ENCODE results near the gene TNFSF4. TPM values are rescaled to one million over a fixed set of nuclear protein-coding genes. Genes with fewer than 3 reads are reported as not detected.

TNFSF4 gene
- total RNA-seq, 4 donors from 2014 or later = 1.1 to 2.5 (median 1.5) TPM; not detected in 1

DNA sequence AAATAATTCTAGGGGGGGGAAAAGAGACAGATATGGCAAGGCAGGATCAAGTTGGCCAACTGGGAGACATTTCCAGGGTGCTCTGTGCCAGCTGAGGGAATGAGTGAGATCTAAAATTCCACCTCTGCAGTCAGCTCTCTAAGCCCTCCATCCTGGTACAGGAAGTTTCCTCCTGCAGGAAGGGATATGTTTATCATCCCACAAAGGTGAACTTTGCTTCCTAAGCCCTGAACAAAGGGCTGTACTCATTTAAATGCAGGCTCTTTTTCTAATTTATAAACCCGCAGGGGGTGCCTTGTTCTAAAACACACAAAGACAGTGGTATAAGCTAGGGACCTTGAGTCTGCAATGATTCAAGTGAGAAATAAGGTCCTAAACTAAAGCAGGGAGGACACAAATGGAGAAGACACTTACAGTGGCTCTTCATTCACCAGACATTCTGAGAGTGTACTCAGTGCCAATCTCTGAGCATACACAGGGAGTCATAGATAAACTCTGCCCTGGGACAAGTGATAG is 3.6 kb upstream of the TNFSF4 start:
- Histone ChIP-seq H3K27me3 (no peaks in the 10 kb centered on the region), H3K4me1 (no peaks in the 10 kb centered on the region), H3K4me3 (no peak overlapping the region), H3K27ac (no peak overlapping the region), H3K36me3 (no peaks in the 10 kb centered on the region), H3K9me3 (no peaks in the 10 kb centered on the region)
- intact Hi-C loops (cut with DNase I; ENCODE audit: low total_unique reads) = no loop called here
- TF ChIP-seq, protein P1, sequence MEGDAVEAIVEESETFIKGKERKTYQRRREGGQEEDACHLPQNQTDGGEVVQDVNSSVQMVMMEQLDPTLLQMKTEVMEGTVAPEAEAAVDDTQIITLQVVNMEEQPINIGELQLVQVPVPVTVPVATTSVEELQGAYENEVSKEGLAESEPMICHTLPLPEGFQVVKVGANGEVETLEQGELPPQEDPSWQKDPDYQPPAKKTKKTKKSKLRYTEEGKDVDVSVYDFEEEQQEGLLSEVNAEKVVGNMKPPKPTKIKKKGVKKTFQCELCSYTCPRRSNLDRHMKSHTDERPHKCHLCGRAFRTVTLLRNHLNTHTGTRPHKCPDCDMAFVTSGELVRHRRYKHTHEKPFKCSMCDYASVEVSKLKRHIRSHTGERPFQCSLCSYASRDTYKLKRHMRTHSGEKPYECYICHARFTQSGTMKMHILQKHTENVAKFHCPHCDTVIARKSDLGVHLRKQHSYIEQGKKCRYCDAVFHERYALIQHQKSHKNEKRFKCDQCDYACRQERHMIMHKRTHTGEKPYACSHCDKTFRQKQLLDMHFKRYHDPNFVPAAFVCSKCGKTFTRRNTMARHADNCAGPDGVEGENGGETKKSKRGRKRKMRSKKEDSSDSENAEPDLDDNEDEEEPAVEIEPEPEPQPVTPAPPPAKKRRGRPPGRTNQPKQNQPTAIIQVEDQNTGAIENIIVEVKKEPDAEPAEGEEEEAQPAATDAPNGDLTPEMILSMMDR (IDR thresholded peaks at IDR 0.05) = no peak
- TF ChIP-seq POLR2A (IDR thresholded peaks at IDR 0.05) = no peak
- no peak for DNase-seq

DNA sequence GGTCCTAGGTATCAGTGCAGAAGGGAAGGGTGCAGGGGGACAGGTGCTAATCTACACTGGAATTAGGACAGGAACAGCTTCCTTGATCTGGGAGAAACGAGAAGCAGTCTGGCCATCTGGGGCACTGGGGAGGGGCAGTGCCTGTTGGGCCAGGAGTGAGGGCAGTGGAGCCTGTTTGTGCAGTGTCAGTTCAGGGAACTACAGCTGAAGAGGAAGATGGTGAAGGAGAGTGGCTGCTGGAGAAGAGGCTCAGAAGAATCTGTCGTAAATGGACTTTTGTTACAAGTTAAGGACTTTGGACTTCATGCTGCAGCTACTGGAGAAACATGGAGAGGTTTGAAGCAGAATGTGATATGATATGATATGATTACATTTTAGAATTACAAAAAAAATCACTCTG is 3.2 kb upstream of the TNFSF4 start:
- Histone ChIP-seq H3K36me3 (no peaks in the 10 kb centered on the region), H3K4me1 (no peaks in the 10 kb centered on the region), H3K9me3 (no peaks in the 10 kb centered on the region), H3K27me3 (no peaks in the 10 kb centered on the region), H3K27ac (no peak overlapping the region), H3K4me3 (no peak overlapping the region)
- intact Hi-C loops (cut with DNase I; ENCODE audit: low total_unique reads) = no loop called here
- no peak for TF ChIP-seq POLR2A (IDR thresholded peaks at IDR 0.05)
- TF ChIP-seq, protein P1 (IDR thresholded peaks at IDR 0.05) = no peak
- no peak for DNase-seq

DNA sequence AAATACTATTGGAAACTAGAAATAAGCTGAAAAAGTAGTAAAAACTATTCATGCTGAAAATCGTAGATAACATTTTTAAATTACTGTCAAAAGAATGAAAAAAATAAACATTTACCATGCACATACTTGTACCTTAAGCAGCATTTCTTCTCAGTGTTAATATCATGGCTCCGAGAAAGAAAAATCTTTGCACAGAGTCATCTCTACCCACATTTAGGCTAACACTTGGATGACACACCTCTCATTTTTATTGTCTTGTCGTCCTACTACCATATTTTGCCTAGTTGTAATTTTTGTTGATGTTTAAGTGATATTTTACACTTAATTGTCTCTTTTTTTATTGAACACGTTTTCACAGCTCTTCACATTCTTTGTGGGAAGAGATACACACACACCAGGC is 1.7 kb upstream of the TNFSF4 start:
- intact Hi-C loops (cut with DNase I; ENCODE audit: low total_unique reads) = no loop called here
- Histone ChIP-seq H3K27me3 (no peaks in the 10 kb centered on the region), H3K4me1 (no peaks in the 10 kb centered on the region), H3K36me3 (no peaks in the 10 kb centered on the region), H3K4me3 (no peak overlapping the region), H3K9me3 (no peaks in the 10 kb centered on the region), H3K27ac (no peak overlapping the region)
- DNase-seq = no peak
- TF ChIP-seq, protein P1 (IDR thresholded peaks at IDR 0.05) = no peak
- no peak for TF ChIP-seq POLR2A (IDR thresholded peaks at IDR 0.05)

DNA sequence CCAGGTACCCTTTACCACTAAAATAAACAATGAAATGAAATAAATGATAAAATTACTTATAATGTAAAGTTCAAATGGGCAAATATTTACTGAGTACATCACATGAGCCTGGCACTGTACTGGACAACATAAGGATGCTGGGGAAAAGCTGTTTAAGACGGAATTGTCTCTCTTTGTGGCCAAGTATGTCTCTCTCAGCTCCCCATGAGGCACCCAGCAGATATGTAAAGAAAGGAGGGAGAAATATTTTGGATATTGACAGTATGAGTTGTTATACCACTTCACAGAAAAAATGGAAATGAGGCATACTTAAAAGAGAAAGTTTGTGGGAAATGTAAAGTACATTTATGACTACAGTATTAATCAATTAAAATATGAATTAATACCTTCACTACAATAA is 1.0 kb upstream of the TNFSF4 start:
- no peaks in the 10 kb centered on the region for H3K9me3 ChIP-seq
- no peaks in the 10 kb centered on the region for H3K36me3 ChIP-seq
- no peaks in the 10 kb centered on the region for H3K4me1 ChIP-seq
- TF ChIP-seq POLR2A (IDR thresholded peaks at IDR 0.05) = no peak
- TF ChIP-seq, protein P1 (IDR thresholded peaks at IDR 0.05) = no peak
- no peak for DNase-seq
- no peak overlapping the region for H3K27ac ChIP-seq
- intact Hi-C loops (cut with DNase I; ENCODE audit: low total_unique reads) = no loop called here
- no peaks in the 10 kb centered on the region for H3K27me3 ChIP-seq
- no peak overlapping the region for H3K4me3 ChIP-seq

DNA sequence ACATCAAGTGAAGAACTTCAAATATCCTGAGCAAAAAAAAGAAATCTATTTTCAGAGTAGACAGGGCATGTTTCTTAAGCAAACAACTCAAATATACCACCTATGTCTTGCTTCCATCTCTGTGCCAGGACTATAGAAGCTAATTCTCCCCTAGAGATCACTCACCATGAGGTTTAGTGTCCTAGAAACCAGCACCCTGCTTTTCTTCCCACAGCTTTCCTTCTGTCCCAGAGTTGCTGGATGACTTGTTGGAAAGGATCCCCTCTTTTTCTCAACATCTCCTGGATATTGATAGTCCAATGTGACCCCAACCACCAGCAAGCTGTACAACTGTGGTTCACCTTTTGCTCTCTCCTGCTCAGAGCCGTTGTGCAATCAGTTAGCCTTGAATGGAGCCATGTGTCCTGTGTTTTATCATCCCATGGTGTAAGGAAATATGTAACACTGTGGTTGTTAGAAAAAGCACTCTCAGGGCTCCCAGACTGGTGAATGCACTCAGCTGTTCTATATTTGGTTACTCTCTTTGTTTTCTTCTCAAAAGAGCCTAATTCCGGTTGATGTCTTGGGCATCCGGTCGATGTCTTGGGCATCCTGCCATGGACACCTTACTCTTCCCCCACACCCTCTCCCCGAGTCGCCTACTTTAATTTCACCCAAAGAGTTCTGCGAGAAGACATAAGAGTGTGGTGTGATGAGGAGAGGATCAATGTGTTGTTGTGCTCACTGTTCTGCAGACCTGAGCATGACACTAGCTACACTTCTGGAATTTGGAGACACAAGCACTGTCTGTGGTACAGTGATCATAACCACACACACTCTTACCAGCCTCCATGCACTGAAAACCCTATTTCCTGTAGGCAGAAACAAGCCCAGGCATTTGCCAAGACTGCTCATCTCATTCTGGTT is 1.7 kb downstream of the TNFSF4 start:
- no peaks in the 10 kb centered on the region for H3K36me3 ChIP-seq
- no peaks in the 10 kb centered on the region for H3K9me3 ChIP-seq
- no peak overlapping the region for H3K4me3 ChIP-seq
- H3K27me3 ChIP-seq = no peaks in the 10 kb centered on the region
- peak; percentile 18 to 40 for DNase-seq
- H3K4me1 ChIP-seq = no peaks in the 10 kb centered on the region
- intact Hi-C loops (cut with DNase I; ENCODE audit: low total_unique reads) = no loop called here
- H3K27ac ChIP-seq = no peak overlapping the region
- no peak for TF ChIP-seq POLR2A (IDR thresholded peaks at IDR 0.05)
- TF ChIP-seq, protein P1 (IDR thresholded peaks at IDR 0.05) = no peak
